Fibroblast of lung (primary cell): ENCODE measurements around the gene NR1D2.

Experiments
- EZH2 ChIP-seq: IDR thresholded peaks from 2 replicates; pipeline ENCODE4 v1.5.1; 2012; ENCODE audit warnings: low read length, control low read depth, mild to moderate bottlenecking; ENCODE audit errors: missing control alignments
- TF ChIP-seq, protein P1 (sequence below), 2 donors: IDR thresholded peaks in 1 of 2; conservative IDR thresholded peaks in 1 of 2; 1 replicate in 1 of 2; 2 replicates in 1 of 2; pipeline ENCODE4 v1.5.1; 2011 to 2012; ENCODE audit warnings: low read length in 2 of 2, control low read depth in 1 of 2, inconsistent platforms in 1 of 2, low read depth in 1 of 2, mild to moderate bottlenecking in 1 of 2

DNA sequence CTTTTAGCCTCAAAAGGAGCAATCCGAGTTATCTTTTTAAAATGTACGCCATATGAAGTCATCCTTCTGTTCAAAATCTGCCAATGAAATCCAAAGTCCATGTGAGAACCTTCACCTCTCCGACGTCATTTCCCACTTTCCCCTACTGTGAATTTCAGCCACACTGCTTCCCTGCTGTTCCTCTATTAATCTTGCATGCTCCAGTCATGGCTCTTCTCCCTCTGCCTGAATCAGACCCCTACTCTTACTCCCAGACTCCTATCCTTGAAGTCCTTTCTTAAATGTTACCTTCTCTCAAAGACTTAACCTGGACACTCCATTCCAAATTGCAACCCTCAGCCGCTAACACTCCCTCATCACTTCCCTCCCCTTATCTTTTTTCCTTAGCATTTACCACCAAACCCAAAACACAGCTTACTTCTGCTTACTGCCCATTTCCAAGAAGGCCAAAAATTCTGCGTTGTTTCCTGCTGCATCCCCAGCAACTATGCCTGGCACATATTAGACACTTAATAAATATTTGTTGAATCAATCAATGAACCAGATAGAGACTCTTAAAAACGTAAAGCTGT, 29.5 kb upstream of the NR1D2 start:
- TF ChIP-seq, protein P1, sequence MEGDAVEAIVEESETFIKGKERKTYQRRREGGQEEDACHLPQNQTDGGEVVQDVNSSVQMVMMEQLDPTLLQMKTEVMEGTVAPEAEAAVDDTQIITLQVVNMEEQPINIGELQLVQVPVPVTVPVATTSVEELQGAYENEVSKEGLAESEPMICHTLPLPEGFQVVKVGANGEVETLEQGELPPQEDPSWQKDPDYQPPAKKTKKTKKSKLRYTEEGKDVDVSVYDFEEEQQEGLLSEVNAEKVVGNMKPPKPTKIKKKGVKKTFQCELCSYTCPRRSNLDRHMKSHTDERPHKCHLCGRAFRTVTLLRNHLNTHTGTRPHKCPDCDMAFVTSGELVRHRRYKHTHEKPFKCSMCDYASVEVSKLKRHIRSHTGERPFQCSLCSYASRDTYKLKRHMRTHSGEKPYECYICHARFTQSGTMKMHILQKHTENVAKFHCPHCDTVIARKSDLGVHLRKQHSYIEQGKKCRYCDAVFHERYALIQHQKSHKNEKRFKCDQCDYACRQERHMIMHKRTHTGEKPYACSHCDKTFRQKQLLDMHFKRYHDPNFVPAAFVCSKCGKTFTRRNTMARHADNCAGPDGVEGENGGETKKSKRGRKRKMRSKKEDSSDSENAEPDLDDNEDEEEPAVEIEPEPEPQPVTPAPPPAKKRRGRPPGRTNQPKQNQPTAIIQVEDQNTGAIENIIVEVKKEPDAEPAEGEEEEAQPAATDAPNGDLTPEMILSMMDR (conservative IDR thresholded peaks at IDR 0.05 in 1 of 2, IDR thresholded peaks at IDR 0.05 in 1 of 2; ENCODE audit: low read depth in 1 of 2, low read length in 2 of 2), result no peak
- no peak for TF ChIP-seq EZH2
